Right atrium auricular region (tissue), 2 donors: ENCODE measurements around the gene MTUS2. TPM values are rescaled to one million over a fixed set of nuclear protein-coding genes. Genes with fewer than 3 reads are reported as not detected.

Source experiments
- DNase-seq: peaks from one replicate; pipeline ENCODE4 v3.0.0-alpha.2; 2019; ENCODE audit warnings: low spot score
- H3K27ac ChIP-seq, 2 donors: fragments of 200-600 bp; sonication (generic); 1 replicate in 1 of 2; 2 replicates in 1 of 2; pipeline ENCODE4 v1.5.1; 2016 to 2019
- H3K27me3 ChIP-seq, 2 donors: fragments of 200-600 bp; sonication (generic); one replicate each; pipeline versions ENCODE4 v1.5.1 to v1.6.0; 2017 to 2019
- H3K36me3 ChIP-seq: fragments of 200-600 bp; sonication (generic); one replicate; pipeline ENCODE4 v1.5.1; 2016
- H3K4me1 ChIP-seq, 2 donors: fragments of 200-600 bp; sonication (generic); one replicate each; pipeline versions ENCODE4 v1.5.1 to v1.6.0; 2017 to 2019
- H3K4me3 ChIP-seq, 2 donors: fragments of 200-600 bp; sonication (generic); 1 replicate in 1 of 2; 2 replicates in 1 of 2; pipeline ENCODE4 v1.5.1; 2017 to 2019; ENCODE audit warnings: mild to moderate bottlenecking in 1 of 2, moderate library complexity in 1 of 2
- H3K9me3 ChIP-seq, 2 donors: fragments of 200-600 bp; sonication (generic); one replicate each; pipeline ENCODE4 v1.5.1; 2019
- CTCF ChIP-seq, 2 donors: fragments of 200-600 bp; sonication (generic); IDR thresholded peaks; one replicate each; pipeline ENCODE4 v1.5.1; 2019; ENCODE audit warnings: antibody characterized with exemption in 2 of 2
- total RNA-seq, 2 donors: library from RNA; depleted of rRNA; stranded (reverse); fragments of >200 nt; gene quantifications; one replicate each; pipeline ENCODE4 v1.1.0, GENCODE V29; 2016

The MTUS2 gene
- total RNA-seq, 2 donors from 2014 or later = 34.6 to 142 TPM

- Histone ChIP-seq H3K27ac (no peak overlapping the region), H3K9me3 (no peaks in the 10 kb centered on the region), H3K4me3 (no peak overlapping the region), H3K27me3 (no peaks in the 10 kb centered on the region), H3K4me1 (no peaks in the 10 kb centered on the region), H3K36me3 (no peaks in the 10 kb centered on the region)
- no peak for TF ChIP-seq CTCF (IDR thresholded peaks at IDR 0.05)
- no peak for DNase-seq
These were observed 305.2 kb downstream of the MTUS2 start for GRCh38 chr13:29125191-29125933.

- Histone ChIP-seq H3K27ac (no peak overlapping the region), H3K9me3 (no peaks in the 10 kb centered on the region), H3K4me3 (no peak overlapping the region), H3K4me1 (no peaks in the 10 kb centered on the region), H3K36me3 (no peaks in the 10 kb centered on the region), H3K27me3 (no peaks in the 10 kb centered on the region)
- no peak for DNase-seq
- TF ChIP-seq CTCF (IDR thresholded peaks at IDR 0.05) = no peak
These were observed 305.8 kb downstream of the MTUS2 start for GRCh38 chr13:29125934-29126424.

GRCh38 chr13:29129616-29130015 is 309.5 kb downstream of the MTUS2 start:
- H3K9me3 ChIP-seq = no peaks in the 10 kb centered on the region
- no peaks in the 10 kb centered on the region for H3K27me3 ChIP-seq
- H3K36me3 ChIP-seq = no peaks in the 10 kb centered on the region

GRCh38 chr13:29131159-29131558 is 311.0 kb downstream of the MTUS2 start:
- Histone ChIP-seq H3K9me3 (no peaks in the 10 kb centered on the region), H3K27me3 (no peaks in the 10 kb centered on the region), H3K27ac (no peak overlapping the region), H3K4me3 (no peak overlapping the region), H3K4me1 (no peaks in the 10 kb centered on the region), H3K36me3 (no peaks in the 10 kb centered on the region)
- DNase-seq = no peak
- TF ChIP-seq CTCF (IDR thresholded peaks at IDR 0.05) = no peak

More at GRCh38 chr13:29129616-29130015, 309.5 kb downstream of the MTUS2 start:
- TF ChIP-seq CTCF (IDR thresholded peaks at IDR 0.05) = no peak
- no peak for DNase-seq
- H3K4me1 ChIP-seq = no peaks in the 10 kb centered on the region
- H3K4me3 ChIP-seq = no peak overlapping the region
- H3K27ac ChIP-seq = no peak overlapping the region

GRCh38 chr13:29131881-29132668 is 311.9 kb downstream of the MTUS2 start:
- no peak overlapping the region for H3K27ac ChIP-seq

More at GRCh38 chr13:29131881-29132668, 311.9 kb downstream of the MTUS2 start:
- peaks cover 0 to 6% of the 10 kb centered on the region in 2 donors for H3K9me3 ChIP-seq
- no peak overlapping the region for H3K4me3 ChIP-seq
- H3K36me3 ChIP-seq = no peaks in the 10 kb centered on the region
- no peaks in the 10 kb centered on the region for H3K4me1 ChIP-seq
- TF ChIP-seq CTCF (IDR thresholded peaks at IDR 0.05) = no peak
- no peaks in the 10 kb centered on the region for H3K27me3 ChIP-seq
- DNase-seq = no peak
